ENCODE data around the gene NCSTN.

The NCSTN gene

DNA sequence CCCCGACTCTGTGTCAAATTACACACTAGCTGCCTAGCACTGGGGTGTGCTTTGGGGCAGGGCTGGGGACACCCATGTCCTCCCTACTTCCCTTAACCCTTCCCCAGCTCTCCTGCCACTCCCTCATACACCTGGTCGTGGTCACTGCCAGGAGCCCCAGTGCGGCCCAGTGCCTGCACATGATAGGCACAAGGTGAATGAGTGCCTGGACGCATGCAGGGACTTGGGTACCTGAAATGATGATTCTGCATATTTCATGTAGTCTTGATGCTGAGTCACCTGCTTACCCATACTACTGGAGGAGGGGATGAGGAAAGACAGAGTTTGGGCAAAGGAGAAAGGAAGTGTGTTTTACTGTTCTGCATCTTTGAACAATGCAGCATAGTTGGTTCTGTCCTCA lies 55.6 kb downstream of the NCSTN start:
- H3K79me1 ChIP-seq (ENCODE audit: low read length), result peaks cover 13% of the 10 kb centered on the region
- no peak overlapping the region for H3K27ac ChIP-seq (ENCODE audit: low read depth, low read length)
- no peak overlapping the region for H2BK5ac ChIP-seq (ENCODE audit: low read depth, low read length, poor library complexity)
- H3K36me3 ChIP-seq (ENCODE audit: control insufficient read depth in 1 of 2, insufficient read depth in 2 of 2, low read length in 2 of 2), result no peaks in the 10 kb centered on the region
- H4K8ac ChIP-seq (ENCODE audit: low read depth, low read length), result no peak overlapping the region
- H3K4me2 ChIP-seq (ENCODE audit: low read length), result no peak overlapping the region
- no peak overlapping the region for H3K9ac ChIP-seq (ENCODE audit: low read length)
- no CpG with 5 or more reads among the region's 4 CpGs for WGBS (ENCODE audit: extremely low coverage, insufficient coverage, insufficient read length)
- no peaks in the 10 kb centered on the region for H3K27me3 ChIP-seq (ENCODE audit: insufficient read depth, low read length)
- H3K9me3 ChIP-seq (ENCODE audit: insufficient read depth, low read depth, low read length), result no peaks in the 10 kb centered on the region
- no peak overlapping the region for H3K23ac ChIP-seq (ENCODE audit: low read length)
- no peak overlapping the region for H4K91ac ChIP-seq (ENCODE audit: low read depth, low read length)
- no peak overlapping the region for H2BK120ac ChIP-seq (ENCODE audit: insufficient read depth, low read length, poor library complexity)
- H3K14ac ChIP-seq (ENCODE audit: low read length), result no peak overlapping the region
- DNase-seq, result no peak
- H3K4me1 ChIP-seq (ENCODE audit: control insufficient read depth in 1 of 2, insufficient read depth in 2 of 2, low read length in 2 of 2), result peaks cover 12 to 30% of the 10 kb centered on the region in 2 experiments
- H3K4me3 ChIP-seq (ENCODE audit: low read depth, low read length), result no peak overlapping the region
- no peak overlapping the region for H3K4ac ChIP-seq (ENCODE audit: low read depth, low read length)
- H2BK12ac ChIP-seq (ENCODE audit: low read length), result no peak overlapping the region
- no peak overlapping the region for H4K12ac ChIP-seq (ENCODE audit: low read depth, low read length)
- no peak overlapping the region for H3K18ac ChIP-seq (ENCODE audit: low read length)
- H2AK5ac ChIP-seq (ENCODE audit: low read length), result no peak overlapping the region
- no peak overlapping the region for H2AFZ ChIP-seq (ENCODE audit: insufficient read depth, low read length, poor library complexity)
- peaks cover 8% of the 10 kb centered on the region for H3K79me2 ChIP-seq (ENCODE audit: control insufficient read depth, insufficient read depth, low read length, poor library complexity)

DNA sequence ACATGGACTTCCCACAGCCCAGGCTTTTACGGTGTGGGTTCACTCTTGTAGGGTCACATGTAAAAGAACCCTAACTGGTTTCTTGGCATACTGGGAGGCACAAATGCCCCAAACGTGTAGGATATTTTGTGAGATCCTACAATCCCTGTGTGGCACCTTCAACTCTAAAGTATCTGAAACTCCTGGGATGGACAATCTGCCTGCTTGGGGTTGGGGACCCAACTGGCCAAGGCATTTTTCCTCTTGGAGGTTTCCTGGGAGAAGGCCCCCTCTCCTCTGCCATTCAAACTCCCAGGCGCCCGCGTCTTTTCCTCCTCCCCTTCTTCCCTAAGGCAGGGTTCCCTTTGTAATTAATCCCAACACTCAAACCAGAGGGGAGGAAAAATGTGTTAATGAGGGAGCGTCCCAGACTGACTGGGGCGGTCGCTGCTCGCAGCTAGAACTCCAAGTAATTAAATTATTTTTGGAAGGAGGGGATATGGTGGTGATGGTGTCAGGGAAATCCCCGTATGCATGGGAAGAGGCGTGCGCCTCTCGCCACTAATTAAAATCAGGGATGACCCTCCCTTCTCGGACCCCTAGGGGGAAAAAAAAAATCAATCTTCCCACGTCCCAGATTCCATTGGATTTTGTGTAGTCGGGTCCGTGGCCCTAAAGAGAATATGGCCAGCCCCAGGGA lies 56.5 kb downstream of the NCSTN start:
- Histone ChIP-seq H3K4ac (ENCODE audit: low read depth, low read length) (peak overlapping the region; percentile 71), H3K27ac (ENCODE audit: low read depth, low read length) (no peak overlapping the region), H4K8ac (ENCODE audit: low read depth, low read length) (peak overlapping the region; percentile 96), H3K79me2 (ENCODE audit: control insufficient read depth, insufficient read depth, low read length, poor library complexity) (peaks cover 8% of the 10 kb centered on the region), H3K18ac (ENCODE audit: low read length) (peak overlapping the region; percentile 95), H3K36me3 (ENCODE audit: control insufficient read depth in 1 of 2, insufficient read depth in 2 of 2, low read length in 2 of 2) (no peaks in the 10 kb centered on the region), H3K9ac (ENCODE audit: low read length) (peak overlapping the region; percentile 67), H3K9me3 (ENCODE audit: insufficient read depth, low read depth, low read length) (no peaks in the 10 kb centered on the region), H3K79me1 (ENCODE audit: low read length) (peaks cover 13% of the 10 kb centered on the region), H3K4me2 (ENCODE audit: low read length) (peak overlapping the region; percentile 79), H2BK5ac (ENCODE audit: low read depth, low read length, poor library complexity) (peak overlapping the region; percentile 76), H3K23ac (ENCODE audit: low read length) (no peak overlapping the region), H4K91ac (ENCODE audit: low read depth, low read length) (peak overlapping the region; percentile 96), H3K14ac (ENCODE audit: low read length) (peak overlapping the region; percentile 98), H4K12ac (ENCODE audit: low read depth, low read length) (peak overlapping the region; percentile 96), H2AFZ (ENCODE audit: insufficient read depth, low read length, poor library complexity) (peak overlapping the region; percentile 95), H2BK12ac (ENCODE audit: low read length) (peak overlapping the region; percentile 53), H3K27me3 (ENCODE audit: insufficient read depth, low read length) (no peaks in the 10 kb centered on the region), H3K4me1 (ENCODE audit: control insufficient read depth in 1 of 2, insufficient read depth in 2 of 2, low read length in 2 of 2) (peaks cover 12 to 32% of the 10 kb centered on the region in 2 experiments), H2AK5ac (ENCODE audit: low read length) (no peak overlapping the region), H3K4me3 (ENCODE audit: low read depth, low read length) (peak overlapping the region; percentile 66), H2BK120ac (ENCODE audit: insufficient read depth, low read length, poor library complexity) (peak overlapping the region; percentile 94)
- no CpG with 5 or more reads among the region's 17 CpGs for WGBS (ENCODE audit: extremely low coverage, insufficient coverage, insufficient read length)
- DNase-seq, result no peak

DNA sequence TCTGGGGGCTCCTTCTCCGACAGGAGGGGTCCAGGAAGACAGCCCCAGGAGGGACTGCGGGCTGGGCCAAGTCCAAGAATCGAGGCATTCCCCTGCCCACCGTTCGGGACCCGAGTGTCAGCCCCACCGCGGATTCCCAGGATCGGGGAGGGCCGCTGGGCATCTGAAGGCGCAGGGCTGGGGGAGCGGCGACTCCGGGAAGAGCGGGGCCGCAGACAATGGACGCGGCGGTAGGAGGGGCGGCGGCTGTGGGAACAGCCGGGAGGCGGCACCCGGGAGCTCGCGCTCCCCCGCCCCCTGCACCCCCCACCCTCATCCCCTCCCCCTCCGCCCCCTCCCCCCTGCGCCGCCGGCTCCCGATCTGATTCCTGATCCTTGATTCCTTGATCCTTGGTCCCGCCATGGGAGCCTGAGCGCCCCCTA lies 57.1 kb downstream of the NCSTN start, which contains the start of gene VANGL2:
Gene VANGL2, plus strand, starts transcription at position 342 of the 423 bp plus-strand sequence. CDS start 15,274 bp downstream, outside the sequence.
- peak within 1 kb of the TSS; percentile 95 for H3K4me2 ChIP-seq (ENCODE audit: low read length)
- peak in 1 of 2 donors; percentile 66 for DNase-seq
- H4K91ac ChIP-seq (ENCODE audit: low read depth, low read length), result peak within 1 kb of the TSS; percentile 96
- H2AFZ ChIP-seq (ENCODE audit: insufficient read depth, low read length, poor library complexity), result peak within 1 kb of the TSS; percentile 95
- H3K9me3 ChIP-seq (ENCODE audit: insufficient read depth, low read depth, low read length), result no peaks in the 10 kb centered on the region
- H3K14ac ChIP-seq (ENCODE audit: low read length), result peak within 1 kb of the TSS; percentile 98
- H3K4ac ChIP-seq (ENCODE audit: low read depth, low read length), result peak within 1 kb of the TSS; percentile 93
- H3K27me3 ChIP-seq (ENCODE audit: insufficient read depth, low read length), result no peaks in the 10 kb centered on the region
- H4K12ac ChIP-seq (ENCODE audit: low read depth, low read length), result peak within 1 kb of the TSS; percentile 96
- no peaks in the 10 kb centered on the region for H3K36me3 ChIP-seq (ENCODE audit: control insufficient read depth in 1 of 2, insufficient read depth in 2 of 2, low read length in 2 of 2)
- H3K79me1 ChIP-seq (ENCODE audit: low read length), result peaks cover 13% of the 10 kb centered on the region
- H3K23ac ChIP-seq (ENCODE audit: low read length), result no peak within 1 kb of the TSS
- H2BK5ac ChIP-seq (ENCODE audit: low read depth, low read length, poor library complexity), result peak within 1 kb of the TSS; percentile 77
- peaks cover 8% of the 10 kb centered on the region for H3K79me2 ChIP-seq (ENCODE audit: control insufficient read depth, insufficient read depth, low read length, poor library complexity)
- WGBS (ENCODE audit: extremely low coverage, insufficient coverage, insufficient read length), result no CpG with 5 or more reads among the region's 34 CpGs
- peak within 1 kb of the TSS; percentile 34 for H3K27ac ChIP-seq (ENCODE audit: low read depth, low read length)
- peak within 1 kb of the TSS; percentile 74 for H3K9ac ChIP-seq (ENCODE audit: low read length)
- peak within 1 kb of the TSS; percentile 94 for H2BK120ac ChIP-seq (ENCODE audit: insufficient read depth, low read length, poor library complexity)
- peak within 1 kb of the TSS; percentile 96 for H4K8ac ChIP-seq (ENCODE audit: low read depth, low read length)
- H3K4me3 ChIP-seq (ENCODE audit: low read depth, low read length), result peak within 1 kb of the TSS; percentile 87
- H3K4me1 ChIP-seq (ENCODE audit: control insufficient read depth in 1 of 2, insufficient read depth in 2 of 2, low read length in 2 of 2), result peaks cover 12 to 32% of the 10 kb centered on the region in 2 experiments
- peak within 1 kb of the TSS; percentile 53 for H2BK12ac ChIP-seq (ENCODE audit: low read length)
- H3K18ac ChIP-seq (ENCODE audit: low read length), result peak within 1 kb of the TSS; percentile 95
- peak within 1 kb of the TSS; percentile 11 for H2AK5ac ChIP-seq (ENCODE audit: low read length)

DNA sequence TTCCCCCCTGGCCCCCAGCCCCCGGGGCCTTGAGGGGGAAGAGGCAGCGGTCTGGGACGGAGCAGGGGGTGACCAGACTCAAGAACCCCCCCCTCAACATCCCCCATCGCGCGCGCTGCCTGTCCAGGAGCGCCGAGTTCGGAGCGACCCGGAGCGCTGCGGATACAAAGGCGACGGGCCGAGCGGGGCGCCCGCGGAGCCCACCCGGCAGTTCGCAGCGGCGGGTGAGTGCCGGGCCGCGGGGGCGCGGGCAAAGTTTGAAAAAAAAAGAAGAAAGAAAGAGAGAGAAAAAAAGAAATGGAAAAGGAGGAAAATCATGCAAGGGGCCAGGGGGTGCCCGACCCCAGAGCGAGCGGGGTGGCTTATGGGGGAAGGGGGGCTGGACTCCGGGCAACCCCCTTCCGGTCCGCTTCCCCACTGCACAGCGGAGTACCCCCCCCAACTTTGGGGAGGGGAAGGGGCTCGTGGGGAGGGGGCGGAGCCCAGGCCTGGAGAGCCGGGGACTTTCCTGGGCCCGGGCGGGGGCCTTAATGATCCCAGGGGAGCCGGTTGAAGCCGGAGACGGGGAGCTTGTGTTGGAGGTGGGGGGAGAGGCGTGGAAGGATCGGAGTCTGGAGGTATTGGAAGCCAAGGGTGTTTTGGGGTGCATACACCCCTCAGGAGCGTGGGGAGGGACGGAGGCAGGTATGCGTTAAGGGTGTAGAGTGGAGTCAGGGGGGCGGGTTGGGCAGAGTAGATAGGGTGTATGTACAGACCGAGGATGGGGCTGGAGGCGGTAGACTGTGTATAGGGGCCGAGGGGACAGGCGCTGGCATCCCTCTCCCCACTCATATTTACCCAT lies 57.7 kb downstream of the NCSTN start:
- H3K4me2 ChIP-seq (ENCODE audit: low read length), result peak overlapping the region; percentile 95
- H4K12ac ChIP-seq (ENCODE audit: low read depth, low read length), result peak overlapping the region; percentile 76
- peak overlapping the region; percentile 74 for H3K9ac ChIP-seq (ENCODE audit: low read length)
- H4K91ac ChIP-seq (ENCODE audit: low read depth, low read length), result peak overlapping the region; percentile 96
- H2AK5ac ChIP-seq (ENCODE audit: low read length), result peak overlapping the region; percentile 11
- H3K4me1 ChIP-seq (ENCODE audit: control insufficient read depth in 1 of 2, insufficient read depth in 2 of 2, low read length in 2 of 2), result peaks cover 15 to 33% of the 10 kb centered on the region in 2 experiments
- H3K79me1 ChIP-seq (ENCODE audit: low read length), result peaks cover 13% of the 10 kb centered on the region
- peaks cover 8% of the 10 kb centered on the region for H3K79me2 ChIP-seq (ENCODE audit: control insufficient read depth, insufficient read depth, low read length, poor library complexity)
- H2AFZ ChIP-seq (ENCODE audit: insufficient read depth, low read length, poor library complexity), result peak overlapping the region; percentile 70
- H3K4ac ChIP-seq (ENCODE audit: low read depth, low read length), result peak overlapping the region; percentile 93
- no peak for DNase-seq
- H3K4me3 ChIP-seq (ENCODE audit: low read depth, low read length), result peak overlapping the region; percentile 87
- H3K27ac ChIP-seq (ENCODE audit: low read depth, low read length), result peak overlapping the region; percentile 34
- H2BK5ac ChIP-seq (ENCODE audit: low read depth, low read length, poor library complexity), result peak overlapping the region; percentile 77
- WGBS (ENCODE audit: extremely low coverage, insufficient coverage, insufficient read length), result no CpG with 5 or more reads among the region's 55 CpGs
- no peaks in the 10 kb centered on the region for H3K9me3 ChIP-seq (ENCODE audit: insufficient read depth, low read depth, low read length)
- peak overlapping the region; percentile 78 for H2BK120ac ChIP-seq (ENCODE audit: insufficient read depth, low read length, poor library complexity)
- H3K18ac ChIP-seq (ENCODE audit: low read length), result peak overlapping the region; percentile 93
- H3K23ac ChIP-seq (ENCODE audit: low read length), result no peak overlapping the region
- no peaks in the 10 kb centered on the region for H3K27me3 ChIP-seq (ENCODE audit: insufficient read depth, low read length)
- no peaks in the 10 kb centered on the region for H3K36me3 ChIP-seq (ENCODE audit: control insufficient read depth in 1 of 2, insufficient read depth in 2 of 2, low read length in 2 of 2)
- H4K8ac ChIP-seq (ENCODE audit: low read depth, low read length), result peak overlapping the region; percentile 82
- no peak overlapping the region for H2BK12ac ChIP-seq (ENCODE audit: low read length)
- peak overlapping the region; percentile 96 for H3K14ac ChIP-seq (ENCODE audit: low read length)

Measured in trophoblast cell (in vitro differentiated cells and primary cell).